Measurements from ENCODE around the gene FGFRL1.

The FGFRL1 gene

DNA sequence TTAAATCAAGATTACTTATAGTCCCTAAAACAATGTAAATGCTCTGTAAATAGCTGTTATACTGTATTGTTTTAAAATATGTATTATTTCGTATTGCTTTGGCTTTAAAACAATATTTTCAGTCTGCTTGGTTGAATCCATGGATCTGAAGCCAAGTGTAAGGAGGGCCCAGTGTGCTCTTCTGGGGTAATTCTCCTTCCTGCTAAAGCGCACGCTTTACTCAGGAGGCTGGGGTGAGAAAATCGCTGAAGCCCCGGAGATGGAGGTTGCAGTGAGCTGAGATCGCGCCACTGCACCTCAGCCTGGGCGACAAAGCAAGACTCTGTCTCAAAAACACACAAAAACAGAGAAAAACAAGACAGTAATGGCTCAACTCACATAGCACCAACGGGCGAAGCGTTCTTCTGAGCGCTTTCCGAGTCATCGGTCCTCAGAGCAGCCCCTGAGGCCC lies 25.0 kb upstream of the FGFRL1 start:
- H3K4me1 ChIP-seq (ENCODE audit: control insufficient read depth in 1 of 2, insufficient read depth in 2 of 2, low read length in 2 of 2): peaks cover 0 to 4% of the 10 kb centered on the region in 2 experiments
- H4K91ac ChIP-seq (ENCODE audit: low read depth, low read length): peak overlapping the region; percentile 64
- H3K23ac ChIP-seq (ENCODE audit: low read length): no peak overlapping the region
- H4K8ac ChIP-seq (ENCODE audit: low read depth, low read length): peak overlapping the region; percentile 86
- no peak overlapping the region for H3K27ac ChIP-seq (ENCODE audit: low read depth, low read length)
- H2BK12ac ChIP-seq (ENCODE audit: low read length): no peak overlapping the region
- peak overlapping the region; percentile 89 for H3K4me2 ChIP-seq (ENCODE audit: low read length)
- peak overlapping the region; percentile 28 for H2BK120ac ChIP-seq (ENCODE audit: insufficient read depth, low read length, poor library complexity)
- no peaks in the 10 kb centered on the region for H3K79me1 ChIP-seq (ENCODE audit: low read length)
- no peaks in the 10 kb centered on the region for H3K9me3 ChIP-seq (ENCODE audit: insufficient read depth, low read depth, low read length)
- no peak overlapping the region for H3K9ac ChIP-seq (ENCODE audit: low read length)
- H2BK5ac ChIP-seq (ENCODE audit: low read depth, low read length, poor library complexity): no peak overlapping the region
- H3K36me3 ChIP-seq (ENCODE audit: control insufficient read depth in 1 of 2, insufficient read depth in 2 of 2, low read length in 2 of 2): no peaks in the 10 kb centered on the region
- no peak overlapping the region for H2AK5ac ChIP-seq (ENCODE audit: low read length)
- no peaks in the 10 kb centered on the region for H3K79me2 ChIP-seq (ENCODE audit: control insufficient read depth, insufficient read depth, low read length, poor library complexity)
- H3K4ac ChIP-seq (ENCODE audit: low read depth, low read length): no peak overlapping the region
- peak overlapping the region; percentile 70 for H4K12ac ChIP-seq (ENCODE audit: low read depth, low read length)
- peak overlapping the region; percentile 52 for H3K14ac ChIP-seq (ENCODE audit: low read length)
- no peak for DNase-seq
- H2AFZ ChIP-seq (ENCODE audit: insufficient read depth, low read length, poor library complexity): peak overlapping the region; percentile 83
- no CpG with 5 or more reads among the region's 14 CpGs for WGBS (ENCODE audit: extremely low coverage, insufficient coverage, insufficient read length)
- no peak overlapping the region for H3K18ac ChIP-seq (ENCODE audit: low read length)
- H3K4me3 ChIP-seq (ENCODE audit: low read depth, low read length): peak overlapping the region; percentile 79
- no peaks in the 10 kb centered on the region for H3K27me3 ChIP-seq (ENCODE audit: insufficient read depth, low read length)

DNA sequence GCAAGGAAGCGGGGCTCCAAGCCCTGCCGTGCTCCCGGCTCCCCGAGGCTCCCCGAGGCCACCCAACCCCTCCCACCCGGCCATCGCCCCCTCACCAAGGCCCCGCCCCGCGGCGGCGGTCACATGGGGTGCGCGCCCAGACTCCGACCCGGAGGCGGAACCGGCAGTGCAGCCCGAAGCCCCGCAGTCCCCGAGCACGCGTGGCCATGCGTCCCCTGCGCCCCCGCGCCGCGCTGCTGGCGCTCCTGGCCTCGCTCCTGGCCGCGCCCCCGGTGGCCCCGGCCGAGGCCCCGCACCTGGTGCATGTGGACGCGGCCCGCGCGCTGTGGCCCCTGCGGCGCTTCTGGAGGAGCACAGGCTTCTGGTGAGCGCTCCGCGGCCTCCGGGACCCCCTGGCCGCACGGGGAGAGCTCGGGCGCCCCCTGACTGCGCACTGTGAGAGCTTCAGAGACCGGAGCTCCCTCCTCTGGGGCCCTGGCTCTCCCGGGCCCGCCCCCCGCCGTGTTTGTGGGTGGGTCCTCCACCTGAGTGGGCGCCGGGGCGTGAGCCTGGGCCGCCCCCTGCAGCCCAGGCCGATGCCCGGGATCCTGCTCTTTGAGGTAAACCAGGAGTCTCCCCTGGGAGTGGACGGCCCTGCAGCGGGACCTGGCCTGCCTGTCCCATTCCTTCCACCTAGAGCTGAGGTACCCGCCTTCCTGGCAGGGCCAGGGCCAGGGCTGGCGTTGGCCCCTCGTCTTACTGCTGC lies 24.4 kb upstream of the FGFRL1 start, which contains the start of gene IDUA:
TSS of gene IDUA (plus strand) at position 166 of the 745 bp plus-strand sequence. CDS start at position 207, 41 bp downstream.
- no peaks in the 10 kb centered on the region for H3K9me3 ChIP-seq (ENCODE audit: insufficient read depth, low read depth, low read length)
- H3K23ac ChIP-seq (ENCODE audit: low read length): no peak within 1 kb of the TSS
- peak within 1 kb of the TSS; percentile 88 for H2AFZ ChIP-seq (ENCODE audit: insufficient read depth, low read length, poor library complexity)
- H4K12ac ChIP-seq (ENCODE audit: low read depth, low read length): peak within 1 kb of the TSS; percentile 70
- H2AK5ac ChIP-seq (ENCODE audit: low read length): no peak within 1 kb of the TSS
- H4K91ac ChIP-seq (ENCODE audit: low read depth, low read length): peak within 1 kb of the TSS; percentile 64
- DNase-seq: peak in 1 of 2 donors; percentile 29
- H3K4me3 ChIP-seq (ENCODE audit: low read depth, low read length): peak within 1 kb of the TSS; percentile 79
- H3K4me2 ChIP-seq (ENCODE audit: low read length): peak within 1 kb of the TSS; percentile 89
- H4K8ac ChIP-seq (ENCODE audit: low read depth, low read length): peak within 1 kb of the TSS; percentile 86
- no peaks in the 10 kb centered on the region for H3K27me3 ChIP-seq (ENCODE audit: insufficient read depth, low read length)
- H3K4ac ChIP-seq (ENCODE audit: low read depth, low read length): no peak within 1 kb of the TSS
- no peak within 1 kb of the TSS for H2BK5ac ChIP-seq (ENCODE audit: low read depth, low read length, poor library complexity)
- peak within 1 kb of the TSS; percentile 28 for H2BK120ac ChIP-seq (ENCODE audit: insufficient read depth, low read length, poor library complexity)
- peaks cover 0 to 4% of the 10 kb centered on the region in 2 experiments for H3K4me1 ChIP-seq (ENCODE audit: control insufficient read depth in 1 of 2, insufficient read depth in 2 of 2, low read length in 2 of 2)
- no peaks in the 10 kb centered on the region for H3K79me1 ChIP-seq (ENCODE audit: low read length)
- peak within 1 kb of the TSS; percentile 25 for H3K9ac ChIP-seq (ENCODE audit: low read length)
- peak within 1 kb of the TSS; percentile 86 for H3K18ac ChIP-seq (ENCODE audit: low read length)
- H3K27ac ChIP-seq (ENCODE audit: low read depth, low read length): no peak within 1 kb of the TSS
- H3K79me2 ChIP-seq (ENCODE audit: control insufficient read depth, insufficient read depth, low read length, poor library complexity): no peaks in the 10 kb centered on the region
- WGBS (ENCODE audit: extremely low coverage, insufficient coverage, insufficient read length): no CpG with 5 or more reads among the region's 69 CpGs
- H3K36me3 ChIP-seq (ENCODE audit: control insufficient read depth in 1 of 2, insufficient read depth in 2 of 2, low read length in 2 of 2): no peaks in the 10 kb centered on the region
- peak within 1 kb of the TSS; percentile 76 for H3K14ac ChIP-seq (ENCODE audit: low read length)
- H2BK12ac ChIP-seq (ENCODE audit: low read length): no peak within 1 kb of the TSS

DNA sequence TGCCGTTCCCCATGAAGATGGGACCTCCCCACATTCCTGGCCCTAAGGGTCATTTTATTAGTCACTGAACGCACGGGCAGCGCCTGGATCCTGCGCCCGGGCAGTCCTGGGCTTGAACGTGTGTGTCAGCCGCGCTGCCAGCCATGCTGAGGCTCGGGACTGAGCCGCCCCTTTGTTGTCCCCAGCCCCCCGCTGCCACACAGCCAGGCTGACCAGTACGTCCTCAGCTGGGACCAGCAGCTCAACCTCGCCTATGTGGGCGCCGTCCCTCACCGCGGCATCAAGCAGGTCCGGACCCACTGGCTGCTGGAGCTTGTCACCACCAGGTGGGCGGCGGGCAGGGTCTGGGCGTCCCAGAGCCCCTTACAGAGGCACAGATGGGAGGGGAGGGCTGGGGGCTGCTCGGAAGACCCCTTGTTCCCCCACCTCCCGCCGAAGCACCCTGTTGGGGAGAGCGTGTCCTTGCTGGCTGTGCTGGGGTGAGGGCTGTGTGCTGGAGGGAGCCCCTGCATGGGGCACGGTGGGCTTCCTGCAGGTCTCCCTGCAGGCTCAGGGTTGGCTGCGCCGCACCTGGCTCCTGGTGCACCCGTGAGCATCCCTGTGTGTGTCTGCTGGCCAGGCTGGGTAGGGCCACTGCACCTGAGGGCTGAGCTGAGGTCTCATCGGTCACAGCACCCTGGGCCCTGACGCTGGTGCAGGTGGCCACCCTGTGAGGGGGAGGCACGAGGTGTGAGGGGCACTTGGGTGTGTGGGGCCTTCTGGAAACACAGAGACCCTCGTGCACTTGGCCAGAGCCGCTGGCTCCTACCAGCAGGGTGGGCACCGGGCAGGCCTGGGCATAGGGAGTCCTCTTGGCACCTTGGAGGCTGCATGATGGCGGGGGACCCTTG lies 23.6 kb upstream of the FGFRL1 start:
- Histone ChIP-seq H3K4me2 (ENCODE audit: low read length) (peak overlapping the region; percentile 89), H2BK12ac (ENCODE audit: low read length) (no peak overlapping the region), H3K36me3 (ENCODE audit: control insufficient read depth in 1 of 2, insufficient read depth in 2 of 2, low read length in 2 of 2) (no peaks in the 10 kb centered on the region), H3K14ac (ENCODE audit: low read length) (peak overlapping the region; percentile 35), H2AFZ (ENCODE audit: insufficient read depth, low read length, poor library complexity) (peak overlapping the region; percentile 23), H2BK120ac (ENCODE audit: insufficient read depth, low read length, poor library complexity) (no peak overlapping the region), H3K4me3 (ENCODE audit: low read depth, low read length) (peak overlapping the region; percentile 47), H2BK5ac (ENCODE audit: low read depth, low read length, poor library complexity) (no peak overlapping the region), H3K18ac (ENCODE audit: low read length) (no peak overlapping the region), H4K12ac (ENCODE audit: low read depth, low read length) (peak overlapping the region; percentile 26), H4K91ac (ENCODE audit: low read depth, low read length) (no peak overlapping the region), H3K9me3 (ENCODE audit: insufficient read depth, low read depth, low read length) (no peaks in the 10 kb centered on the region), H3K9ac (ENCODE audit: low read length) (no peak overlapping the region), H3K79me2 (ENCODE audit: control insufficient read depth, insufficient read depth, low read length, poor library complexity) (no peaks in the 10 kb centered on the region), H2AK5ac (ENCODE audit: low read length) (no peak overlapping the region), H3K27ac (ENCODE audit: low read depth, low read length) (no peak overlapping the region), H3K23ac (ENCODE audit: low read length) (no peak overlapping the region), H3K4ac (ENCODE audit: low read depth, low read length) (no peak overlapping the region), H4K8ac (ENCODE audit: low read depth, low read length) (peak overlapping the region; percentile 73), H3K27me3 (ENCODE audit: insufficient read depth, low read length) (no peaks in the 10 kb centered on the region), H3K79me1 (ENCODE audit: low read length) (no peaks in the 10 kb centered on the region), H3K4me1 (ENCODE audit: control insufficient read depth in 1 of 2, insufficient read depth in 2 of 2, low read length in 2 of 2) (peaks cover 4 to 10% of the 10 kb centered on the region in 2 experiments)
- no peak for DNase-seq
- WGBS (ENCODE audit: extremely low coverage, insufficient coverage, insufficient read length): no CpG with 5 or more reads among the region's 37 CpGs
